Activated CD8-positive, alpha-beta T cell treated with anti-CD3 and anti-CD28 coated beads for 36 hours (primary cell): Measurements from ENCODE around the gene ADARB2. TPM values are rescaled to one million over a fixed set of nuclear protein-coding genes. Genes with fewer than 3 reads are reported as not detected.

Experiments used
- ATAC-seq: fragments of 200-7000 bp; cut with Tn5 transposase; one replicate; pipeline ENCODE4 v1.10.0; 2021; ENCODE audit warnings: mild to moderate bottlenecking, moderate library complexity
- CTCF ChIA-PET: fragments of 350-600 bp; sonication (Branson Sonifier 250); formaldehyde crosslinking; loops from one replicate; lab custom pipeline; 2021; ENCODE audit warnings: antibody characterized with exemption; lab: Charles Lee
- POLR2A ChIA-PET: fragments of 350-600 bp; sonication (Branson Sonifier 250); formaldehyde crosslinking; loops from one replicate; lab custom pipeline; 2021; ENCODE audit warnings: antibody characterized with exemption; lab: Charles Lee
- DNase-seq: peaks from one replicate; pipeline ENCODE4 v3.0.0-alpha.2; 2020
- H3K27ac Mint-ChIP-seq: one replicate; pipeline ENCODE4 v1.8.0; 2021; ENCODE audit warnings: mild to moderate bottlenecking, mixed read lengths
- H3K27me3 Mint-ChIP-seq: one replicate; pipeline ENCODE4 v1.8.0; 2021; ENCODE audit warnings: mixed read lengths
- H3K36me3 Mint-ChIP-seq: one replicate; pipeline ENCODE4 v1.8.0; 2021; ENCODE audit warnings: low read depth, mixed read lengths
- H3K4me1 Mint-ChIP-seq: one replicate; pipeline ENCODE4 v1.8.0; 2021; ENCODE audit warnings: low read depth, mixed read lengths
- H3K4me3 Mint-ChIP-seq: one replicate; pipeline ENCODE4 v1.8.0; 2021; ENCODE audit warnings: mild to moderate bottlenecking, moderate library complexity, mixed read lengths
- H3K9me3 Mint-ChIP-seq: one replicate; pipeline ENCODE4 v1.8.0; 2021; ENCODE audit warnings: mixed read lengths
- intact Hi-C: fragments of 100-400 bp; cut with micrococcal nuclease; formaldehyde crosslinking; loops from one replicate; pipeline ENCODE4 v1.10.0; 2022
- total RNA-seq, 2 experiments: library from RNA; stranded (reverse); gene quantifications; one replicate each; pipeline ENCODE4 v1.2.3, GENCODE V29; 2021
- TF ChIP-seq, protein P1 (sequence below): fragments of 200-600 bp; IDR thresholded peaks from one replicate; pipeline ENCODE4 v1.8.0; 2022; ENCODE audit warnings: antibody characterized with exemption, mild to moderate bottlenecking

The ADARB2 gene
- total RNA-seq, 2 experiments from 2014 or later, result 1.3 to 1.6 TPM

DNA sequence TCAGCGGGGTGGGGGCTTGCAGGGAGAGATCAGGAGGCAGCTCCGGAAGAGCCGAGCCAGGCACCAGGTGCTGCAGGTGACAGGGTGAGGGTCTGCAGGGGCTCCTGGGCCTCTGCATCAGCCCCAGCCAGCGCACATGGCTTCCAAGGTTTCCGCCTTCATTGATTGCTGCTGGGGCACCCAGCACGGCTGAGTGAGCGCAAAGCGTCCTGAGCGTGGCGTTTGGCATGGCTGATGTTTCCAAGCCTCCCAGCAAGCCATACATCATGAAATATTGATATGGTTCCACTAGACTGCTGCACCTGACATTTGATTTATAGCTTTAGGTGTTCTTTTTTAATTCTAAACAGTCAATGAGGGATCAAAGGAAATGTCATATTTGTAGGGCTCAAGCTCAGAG, 422.1 kb downstream of the ADARB2 start:
- ATAC-seq, result no peak
- CTCF ChIA-PET, result no interaction called here

DNA sequence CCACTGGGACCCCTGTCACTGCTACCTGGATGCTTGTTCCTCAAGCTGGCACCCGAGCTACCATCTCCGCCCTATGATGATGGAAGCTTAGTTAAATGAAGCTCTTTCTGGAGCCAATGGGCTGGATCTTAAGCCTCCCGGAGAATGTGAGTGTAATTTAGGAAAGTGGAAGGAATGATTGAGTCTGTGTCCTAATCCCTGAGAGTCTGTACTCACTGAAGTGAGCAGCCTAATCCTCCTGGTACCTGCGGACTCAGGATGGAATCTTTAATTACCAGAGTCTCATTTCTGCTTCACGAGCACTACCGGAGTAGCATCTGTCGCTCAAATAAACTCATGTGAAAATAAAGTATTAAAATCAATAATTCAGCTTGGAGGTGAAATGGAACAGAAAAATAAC, 425.6 kb downstream of the ADARB2 start:
- intact Hi-C loops, result no loop called here
- CTCF ChIA-PET, result interaction anchor here (2.0 kb wide), 1 partner anchor 57 kb away, joined by 6 read pairs; no protein-coding TSS in a partner anchor
- TF ChIP-seq, protein P1, sequence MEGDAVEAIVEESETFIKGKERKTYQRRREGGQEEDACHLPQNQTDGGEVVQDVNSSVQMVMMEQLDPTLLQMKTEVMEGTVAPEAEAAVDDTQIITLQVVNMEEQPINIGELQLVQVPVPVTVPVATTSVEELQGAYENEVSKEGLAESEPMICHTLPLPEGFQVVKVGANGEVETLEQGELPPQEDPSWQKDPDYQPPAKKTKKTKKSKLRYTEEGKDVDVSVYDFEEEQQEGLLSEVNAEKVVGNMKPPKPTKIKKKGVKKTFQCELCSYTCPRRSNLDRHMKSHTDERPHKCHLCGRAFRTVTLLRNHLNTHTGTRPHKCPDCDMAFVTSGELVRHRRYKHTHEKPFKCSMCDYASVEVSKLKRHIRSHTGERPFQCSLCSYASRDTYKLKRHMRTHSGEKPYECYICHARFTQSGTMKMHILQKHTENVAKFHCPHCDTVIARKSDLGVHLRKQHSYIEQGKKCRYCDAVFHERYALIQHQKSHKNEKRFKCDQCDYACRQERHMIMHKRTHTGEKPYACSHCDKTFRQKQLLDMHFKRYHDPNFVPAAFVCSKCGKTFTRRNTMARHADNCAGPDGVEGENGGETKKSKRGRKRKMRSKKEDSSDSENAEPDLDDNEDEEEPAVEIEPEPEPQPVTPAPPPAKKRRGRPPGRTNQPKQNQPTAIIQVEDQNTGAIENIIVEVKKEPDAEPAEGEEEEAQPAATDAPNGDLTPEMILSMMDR, result no peak

More for the DNA sequence above, 422.1 kb downstream of the ADARB2 start:
- H3K36me3 Mint-ChIP-seq, result no peaks in the 10 kb centered on the region
- H3K27me3 Mint-ChIP-seq, result no peaks in the 10 kb centered on the region
- no peaks in the 10 kb centered on the region for H3K4me1 Mint-ChIP-seq
- no peak overlapping the region for H3K4me3 Mint-ChIP-seq
- H3K9me3 Mint-ChIP-seq, result no peaks in the 10 kb centered on the region
- TF ChIP-seq, protein P1, result no peak
- POLR2A ChIA-PET, result no interaction called here
- intact Hi-C loops, result no loop called here
- DNase-seq, result no peak
- no peak overlapping the region for H3K27ac Mint-ChIP-seq

DNA sequence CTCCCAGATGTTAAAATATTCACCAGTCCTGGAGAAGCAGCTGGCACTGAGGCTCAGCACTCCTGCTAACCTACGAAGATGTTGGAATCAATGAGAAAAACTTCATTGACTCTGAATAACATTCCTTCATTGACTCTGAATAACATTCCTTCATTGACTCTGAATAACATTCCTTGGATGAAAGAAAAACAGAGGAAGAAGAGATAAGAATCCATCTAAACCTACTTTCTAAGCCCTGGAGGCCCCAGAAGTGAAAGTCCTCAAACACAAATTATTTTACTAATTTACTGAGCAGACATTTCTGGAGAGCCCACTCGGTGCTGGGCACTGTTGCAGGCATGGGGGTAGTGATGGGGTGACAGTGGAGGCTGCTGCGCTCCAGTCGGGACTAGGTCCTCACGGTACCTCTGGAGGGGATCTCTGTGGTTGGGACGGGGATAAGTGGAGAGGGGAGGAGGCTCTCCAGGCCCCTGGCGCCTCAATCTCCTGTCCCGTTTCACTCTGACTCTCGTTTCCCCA, 427.0 kb downstream of the ADARB2 start:
- intact Hi-C loops, result no loop called here
- TF ChIP-seq, protein P1, result no peak
- ChIA-PET CTCF (interaction anchor here (2.0 kb wide), 1 partner anchor 59 kb away, joined by 6 read pairs; no protein-coding TSS in a partner anchor), POLR2A (no interaction called here)
- H3K27ac Mint-ChIP-seq, result no peak overlapping the region
- H3K36me3 Mint-ChIP-seq, result no peaks in the 10 kb centered on the region
- ATAC-seq, result no peak
- peaks cover 2% of the 10 kb centered on the region for H3K9me3 Mint-ChIP-seq
- H3K4me3 Mint-ChIP-seq, result no peak overlapping the region
- H3K27me3 Mint-ChIP-seq, result no peaks in the 10 kb centered on the region
- no peaks in the 10 kb centered on the region for H3K4me1 Mint-ChIP-seq
- no peak for DNase-seq

More for the DNA sequence above, 425.6 kb downstream of the ADARB2 start:
- Mint-ChIP-seq H3K36me3 (no peaks in the 10 kb centered on the region), H3K4me1 (no peaks in the 10 kb centered on the region), H3K4me3 (no peak overlapping the region), H3K27me3 (no peaks in the 10 kb centered on the region), H3K9me3 (peaks cover 2% of the 10 kb centered on the region), H3K27ac (no peak overlapping the region)
- ATAC-seq (no peak), DNase-seq (no peak)
- POLR2A ChIA-PET, result no interaction called here

DNA sequence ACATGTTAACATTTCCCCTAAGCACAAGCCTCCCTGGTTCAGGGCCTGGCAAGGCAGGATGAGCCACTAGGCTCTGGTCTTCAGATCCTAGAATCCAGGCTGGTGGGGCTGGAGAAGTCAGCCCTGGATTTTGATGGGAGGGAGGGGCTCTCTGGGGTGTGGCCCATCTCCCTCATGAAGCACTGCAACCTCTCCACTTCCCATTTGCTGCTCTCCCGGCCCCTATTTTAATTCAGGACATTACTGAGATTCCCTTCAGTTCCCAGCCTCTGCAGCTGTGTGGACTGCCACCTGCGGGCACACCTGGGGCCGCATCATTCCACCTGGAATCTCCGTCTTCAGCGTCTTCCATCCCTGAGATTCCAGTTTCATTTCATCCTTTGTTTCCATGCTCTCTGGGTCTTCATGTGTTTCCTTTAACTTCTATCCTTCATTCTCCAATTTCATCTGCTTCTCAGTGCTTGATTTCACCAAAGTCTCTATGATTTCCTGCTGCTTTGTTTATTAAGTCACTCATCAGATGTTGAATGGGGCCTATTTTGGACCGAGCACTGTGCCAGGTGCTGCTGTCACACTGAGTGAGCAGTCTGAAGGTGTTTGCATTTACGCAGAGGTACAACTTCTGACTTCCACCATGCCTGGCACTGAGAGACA, 427.6 kb downstream of the ADARB2 start:
- intact Hi-C loops, result no loop called here
- TF ChIP-seq, protein P1, result no peak
- Mint-ChIP-seq H3K36me3 (no peaks in the 10 kb centered on the region), H3K4me3 (no peak overlapping the region), H3K27ac (no peak overlapping the region), H3K4me1 (no peaks in the 10 kb centered on the region), H3K27me3 (no peaks in the 10 kb centered on the region), H3K9me3 (peaks cover 2% of the 10 kb centered on the region)
- DNase-seq, result no peak
- ATAC-seq, result no peak
- CTCF ChIA-PET, result no interaction called here
- POLR2A ChIA-PET, result no interaction called here

DNA sequence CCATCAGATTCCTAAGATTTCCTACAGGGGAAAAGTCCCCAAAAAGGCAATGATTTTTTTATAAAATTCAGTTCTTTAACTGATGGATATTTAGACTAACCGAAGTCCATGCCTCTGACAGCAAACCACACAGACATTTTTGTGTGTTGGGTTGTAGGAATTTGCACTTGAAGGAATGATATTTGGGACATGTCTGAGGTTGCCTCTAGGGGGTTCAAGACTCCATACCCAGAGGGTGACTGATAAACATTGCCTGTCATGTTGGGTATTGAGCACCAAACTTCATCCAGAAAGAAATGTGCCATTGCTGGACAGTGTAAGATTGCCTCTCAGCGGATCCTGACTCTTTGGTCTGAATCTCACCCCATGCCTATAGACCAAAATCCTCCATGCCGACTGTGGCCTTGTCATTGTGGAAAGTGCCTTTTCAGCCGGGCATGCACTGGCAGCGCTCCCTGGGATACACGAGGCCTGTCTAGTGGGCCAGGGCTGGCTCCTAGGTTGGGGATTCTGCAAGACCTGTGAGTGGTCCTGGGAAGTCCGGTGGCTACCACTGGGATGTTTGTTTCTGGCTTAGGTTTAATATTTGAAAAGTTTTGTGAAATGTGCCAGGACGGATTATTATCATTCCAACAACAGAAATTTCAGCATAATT, 428.2 kb downstream of the ADARB2 start:
- ATAC-seq, result no peak
- ChIA-PET CTCF (no interaction called here), POLR2A (no interaction called here)
- DNase-seq, result no peak
- H3K4me1 Mint-ChIP-seq, result no peaks in the 10 kb centered on the region
- H3K27me3 Mint-ChIP-seq, result no peaks in the 10 kb centered on the region
- H3K4me3 Mint-ChIP-seq, result no peak overlapping the region
- H3K9me3 Mint-ChIP-seq, result peaks cover 2% of the 10 kb centered on the region
- intact Hi-C loops, result no loop called here
- H3K36me3 Mint-ChIP-seq, result no peaks in the 10 kb centered on the region
- TF ChIP-seq, protein P1, result no peak
- H3K27ac Mint-ChIP-seq, result no peak overlapping the region
